Osteocyte (in vitro differentiated cells): ENCODE results near the gene SERPINA1. TPM values are rescaled to one million over a fixed set of nuclear protein-coding genes. Genes with fewer than 3 reads are reported as not detected.

Source experiments
- DNase-seq: peaks from one replicate; pipeline ENCODE4 v3.0.0; 2021; ENCODE audit warnings: mixed read lengths; ENCODE audit not compliant: unreplicated experiment; ENCODE audit errors: extremely low spot score
- H3K27ac Mint-ChIP-seq: one replicate; pipeline ENCODE4 v1.8.0; 2021; ENCODE audit warnings: mild to moderate bottlenecking, mixed read lengths; ENCODE audit not compliant: unreplicated experiment
- H3K27me3 Mint-ChIP-seq: one replicate; pipeline ENCODE4 v1.8.0; 2021; ENCODE audit warnings: mixed read lengths; ENCODE audit not compliant: unreplicated experiment
- H3K36me3 Mint-ChIP-seq: one replicate; pipeline ENCODE4 v1.8.0; 2021; ENCODE audit warnings: mixed read lengths; ENCODE audit not compliant: unreplicated experiment
- H3K4me1 Mint-ChIP-seq: one replicate; pipeline ENCODE4 v1.8.0; 2021; ENCODE audit warnings: mixed read lengths; ENCODE audit not compliant: unreplicated experiment
- H3K4me3 Mint-ChIP-seq: one replicate; pipeline ENCODE4 v1.8.0; 2021; ENCODE audit warnings: mild to moderate bottlenecking, moderate library complexity, mixed read lengths; ENCODE audit not compliant: unreplicated experiment
- H3K9me3 Mint-ChIP-seq: one replicate; pipeline ENCODE4 v1.8.0; 2021; ENCODE audit warnings: mixed read lengths; ENCODE audit not compliant: unreplicated experiment
- total RNA-seq: library from RNA; stranded (reverse); gene quantifications from 2 replicates; pipeline ENCODE4 v1.2.1, GENCODE V29; 2021
- TF ChIP-seq, protein P1 (sequence below): fragments of 200-600 bp; sonication (generic); IDR thresholded peaks from 2 replicates; pipeline ENCODE4 v1.5.0; 2021; ENCODE audit warnings: antibody characterized with exemption, mild to moderate bottlenecking, moderate library complexity

The SERPINA1 gene
- total RNA-seq, 1 donor from 2014 or later: not detected

DNA sequence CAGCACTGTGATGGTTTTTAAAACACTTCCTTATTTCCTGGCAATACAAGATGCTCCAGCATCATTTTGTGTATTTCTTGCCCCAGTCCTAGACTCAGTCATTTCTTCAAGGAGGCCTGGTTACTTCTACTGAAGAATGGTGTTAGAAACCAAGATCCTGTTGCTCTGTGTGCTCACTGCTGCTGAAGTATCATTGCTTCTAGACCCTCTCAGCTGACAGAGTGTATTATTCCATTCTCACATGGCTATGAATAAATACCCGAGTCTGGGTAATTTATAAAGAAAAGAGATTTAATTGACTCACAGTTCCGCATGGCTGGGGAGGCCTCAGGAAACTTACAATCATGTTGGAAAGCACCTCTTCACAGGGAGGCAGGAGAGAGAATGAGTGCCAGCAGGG, 50.4 kb downstream of the SERPINA1 start:
- H3K27me3 Mint-ChIP-seq: peaks cover 6% of the 10 kb centered on the region
- peaks cover 11% of the 10 kb centered on the region for H3K4me1 Mint-ChIP-seq
- H3K9me3 Mint-ChIP-seq: no peaks in the 10 kb centered on the region
- TF ChIP-seq, protein P1, sequence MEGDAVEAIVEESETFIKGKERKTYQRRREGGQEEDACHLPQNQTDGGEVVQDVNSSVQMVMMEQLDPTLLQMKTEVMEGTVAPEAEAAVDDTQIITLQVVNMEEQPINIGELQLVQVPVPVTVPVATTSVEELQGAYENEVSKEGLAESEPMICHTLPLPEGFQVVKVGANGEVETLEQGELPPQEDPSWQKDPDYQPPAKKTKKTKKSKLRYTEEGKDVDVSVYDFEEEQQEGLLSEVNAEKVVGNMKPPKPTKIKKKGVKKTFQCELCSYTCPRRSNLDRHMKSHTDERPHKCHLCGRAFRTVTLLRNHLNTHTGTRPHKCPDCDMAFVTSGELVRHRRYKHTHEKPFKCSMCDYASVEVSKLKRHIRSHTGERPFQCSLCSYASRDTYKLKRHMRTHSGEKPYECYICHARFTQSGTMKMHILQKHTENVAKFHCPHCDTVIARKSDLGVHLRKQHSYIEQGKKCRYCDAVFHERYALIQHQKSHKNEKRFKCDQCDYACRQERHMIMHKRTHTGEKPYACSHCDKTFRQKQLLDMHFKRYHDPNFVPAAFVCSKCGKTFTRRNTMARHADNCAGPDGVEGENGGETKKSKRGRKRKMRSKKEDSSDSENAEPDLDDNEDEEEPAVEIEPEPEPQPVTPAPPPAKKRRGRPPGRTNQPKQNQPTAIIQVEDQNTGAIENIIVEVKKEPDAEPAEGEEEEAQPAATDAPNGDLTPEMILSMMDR: no peak
- DNase-seq: no peak
- no peak overlapping the region for H3K4me3 Mint-ChIP-seq
- no peak overlapping the region for H3K27ac Mint-ChIP-seq
- no peaks in the 10 kb centered on the region for H3K36me3 Mint-ChIP-seq

DNA sequence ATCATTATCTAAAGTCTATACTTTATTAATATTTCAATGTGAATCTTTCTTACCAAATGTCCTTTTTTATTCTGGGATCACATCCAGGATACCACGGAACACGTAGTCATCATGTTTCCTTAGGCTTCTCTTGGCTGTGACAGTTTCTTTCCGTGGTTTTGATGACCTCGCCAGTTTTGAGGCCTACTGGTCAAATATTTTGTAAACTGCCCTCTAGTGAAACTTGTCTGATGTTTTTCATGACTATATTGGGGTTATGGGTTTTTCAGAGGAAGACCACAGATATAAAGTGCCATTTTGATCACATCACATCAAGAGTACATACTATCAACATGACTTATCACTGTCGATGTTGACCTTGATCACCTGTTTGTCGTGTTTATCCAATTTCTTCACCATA, 51.1 kb downstream of the SERPINA1 start:
- no peak for DNase-seq
- no peaks in the 10 kb centered on the region for H3K36me3 Mint-ChIP-seq
- TF ChIP-seq, protein P1: no peak

DNA sequence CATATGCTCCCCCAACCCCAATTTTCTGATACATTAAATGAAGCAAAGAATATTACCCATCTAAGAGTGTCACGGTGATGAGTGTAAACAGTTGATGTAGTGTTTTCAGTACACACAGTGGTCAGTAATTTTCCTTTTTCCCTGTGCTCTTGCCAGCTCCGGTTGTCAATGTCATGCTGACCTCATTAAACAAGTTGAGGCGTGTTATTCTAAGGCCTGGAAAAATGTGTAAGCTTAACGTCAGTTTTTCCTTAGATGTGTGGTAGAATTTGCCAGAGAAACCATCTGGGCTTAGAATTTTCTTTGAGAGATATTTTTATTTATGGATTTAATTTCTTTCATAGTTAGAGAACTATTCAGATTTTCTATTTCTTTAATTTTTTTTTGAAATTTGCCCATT, 53.5 kb downstream of the SERPINA1 start:
- peaks cover 6% of the 10 kb centered on the region for H3K27me3 Mint-ChIP-seq
- no peak overlapping the region for H3K4me3 Mint-ChIP-seq
- no peak for DNase-seq
- H3K9me3 Mint-ChIP-seq: no peaks in the 10 kb centered on the region
- no peak overlapping the region for H3K27ac Mint-ChIP-seq
- no peaks in the 10 kb centered on the region for H3K4me1 Mint-ChIP-seq
- no peaks in the 10 kb centered on the region for H3K36me3 Mint-ChIP-seq
- TF ChIP-seq, protein P1: no peak

More for the DNA sequence above, 51.1 kb downstream of the SERPINA1 start:
- H3K4me1 Mint-ChIP-seq: peaks cover 8% of the 10 kb centered on the region
- H3K27ac Mint-ChIP-seq: no peak overlapping the region
- H3K9me3 Mint-ChIP-seq: no peaks in the 10 kb centered on the region
- peaks cover 6% of the 10 kb centered on the region for H3K27me3 Mint-ChIP-seq
- H3K4me3 Mint-ChIP-seq: no peak overlapping the region

DNA sequence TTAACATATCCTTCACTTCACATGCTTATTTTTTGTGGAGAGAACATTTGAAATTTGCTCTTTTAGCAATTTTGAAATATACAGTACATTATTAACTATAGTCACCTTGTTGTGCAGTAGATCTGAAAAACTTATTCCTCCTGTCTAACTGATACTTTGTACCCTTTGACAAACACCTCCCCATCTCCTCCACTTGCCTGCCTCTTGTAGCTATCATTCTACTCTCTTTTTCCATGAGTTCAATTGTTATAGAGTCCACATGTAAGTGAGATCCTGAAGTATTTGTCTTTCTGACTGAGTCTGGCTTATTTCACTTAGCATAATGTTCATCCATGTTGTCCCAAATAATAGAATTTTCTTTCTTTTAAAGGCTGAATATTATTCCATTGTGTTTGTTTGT, 55.8 kb downstream of the SERPINA1 start:
- H3K27ac Mint-ChIP-seq: no peak overlapping the region
- H3K27me3 Mint-ChIP-seq: peaks cover 6% of the 10 kb centered on the region

DNA sequence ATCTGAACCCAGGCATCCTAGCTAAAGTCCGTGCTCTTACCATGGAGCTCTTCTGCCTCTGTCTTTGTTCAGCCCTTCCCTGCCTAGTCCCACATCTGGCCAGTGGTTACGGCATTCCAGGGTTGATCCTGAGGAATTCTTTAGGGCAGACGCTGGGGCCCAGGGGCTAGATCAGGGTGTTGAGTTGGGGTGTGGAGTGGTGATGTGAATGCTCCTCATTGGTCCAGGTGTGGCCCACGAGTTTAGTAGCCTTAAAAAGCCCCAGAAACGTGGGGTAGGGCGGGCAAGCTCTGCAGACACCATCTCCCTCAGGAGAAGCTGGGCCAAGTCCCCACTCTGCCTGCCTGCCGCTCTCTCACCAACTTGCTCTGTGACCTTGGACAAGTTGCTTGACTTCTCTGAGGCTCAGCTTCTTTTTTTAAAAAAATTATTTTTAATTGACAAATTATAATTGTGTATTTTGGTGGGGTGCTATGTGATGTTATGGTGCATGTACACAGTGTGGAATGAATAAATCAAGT, 56.3 kb downstream of the SERPINA1 start:
- Mint-ChIP-seq H3K9me3 (no peaks in the 10 kb centered on the region), H3K4me1 (no peaks in the 10 kb centered on the region), H3K27ac (no peak overlapping the region), H3K27me3 (peaks cover 6% of the 10 kb centered on the region), H3K4me3 (no peak overlapping the region), H3K36me3 (no peaks in the 10 kb centered on the region)
- DNase-seq: peak; percentile 66
- TF ChIP-seq, protein P1: no peak

More for the DNA sequence above, 55.8 kb downstream of the SERPINA1 start:
- H3K4me1 Mint-ChIP-seq: no peaks in the 10 kb centered on the region
- H3K9me3 Mint-ChIP-seq: no peaks in the 10 kb centered on the region
- DNase-seq: no peak
- H3K4me3 Mint-ChIP-seq: no peak overlapping the region
- H3K36me3 Mint-ChIP-seq: no peaks in the 10 kb centered on the region
- TF ChIP-seq, protein P1: no peak
